K562 (cell line): Measurements from ENCODE around the gene RPL39. TPM values are rescaled to one million over a fixed set of nuclear protein-coding genes. Genes with fewer than 3 reads are reported as not detected.
A peak's percentile ranks its signal among the peaks of the same experiment; 100 is the strongest.

Source experiments
- CBX2 ChIP-seq: fragments of 200-600 bp; sonication (generic); IDR thresholded peaks from one replicate; pipeline ENCODE4 v1.6.1; 2012; ENCODE audit warnings: mild to moderate bottlenecking, low read length, inconsistent platforms; ENCODE audit not compliant: insufficient read depth, poor library complexity, severe bottlenecking
- CBX5 ChIP-seq: IDR thresholded peaks from 2 replicates; pipeline ENCODE4 v1.6.1; 2014; ENCODE audit warnings: low read depth, borderline replicate concordance
- CSDE1 ChIP-seq, 2 experiments: fragments of 450-650 bp; IDR thresholded peaks; 2 replicates each; pipeline ENCODE4 v1.6.1; 2016; ENCODE audit warnings: mild to moderate bottlenecking in 1 of 2
- FOS ChIP-seq: IDR thresholded peaks from 3 replicates; pipeline ENCODE4 v1.6.1; 2011; ENCODE audit not compliant: insufficient read length; ENCODE audit errors: extremely low read depth
- HCFC1 ChIP-seq: IDR thresholded peaks from 2 replicates; pipeline ENCODE4 v1.6.1; 2012; ENCODE audit warnings: low read depth, low read length, improper control_type of control experiment
- MLLT1 ChIP-seq, 2 experiments: fragments of 450-650 bp; IDR thresholded peaks; 2 replicates each; pipeline ENCODE4 v1.6.1; 2016
- NUFIP1 ChIP-seq: fragments of 450-650 bp; IDR thresholded peaks from 2 replicates; pipeline ENCODE4 v1.6.1; 2018; ENCODE audit not compliant: partially characterized antibody
- POLR3A ChIP-seq: IDR thresholded peaks from 2 replicates; pipeline ENCODE4 v1.6.1; 2011; ENCODE audit warnings: borderline replicate concordance, mild to moderate bottlenecking, moderate library complexity; ENCODE audit not compliant: insufficient read length, insufficient read depth; ENCODE audit errors: extremely low read depth
- RNF219 ChIP-seq: fragments of 250-450 bp; sonication (Bioruptor Pico); IDR thresholded peaks from 2 replicates; pipeline ENCODE4 v1.5.0; 2022; ENCODE audit warnings: mild to moderate bottlenecking
- SP1 ChIP-seq: sonication (generic); formaldehyde crosslinking; IDR thresholded peaks from 2 replicates; pipeline ENCODE4 v1.8.1; 2022; ENCODE audit warnings: mild to moderate bottlenecking, missing genetic modification reagents
- SRF ChIP-seq, 2 experiments: fragments of 250-450, 450-650 bp in 1 of 2; sonication (Bioruptor Pico) in 1 of 2; sonication (generic) in 1 of 2; formaldehyde crosslinking; IDR thresholded peaks; 2 replicates each; pipeline versions ENCODE4 v1.5.0 to v1.5.1; 2020 to 2022; ENCODE audit warnings: mild to moderate bottlenecking in 1 of 2, missing genetic modification reagents in 1 of 2
- TBP ChIP-seq: optimal IDR thresholded peaks from 2 replicates; pipeline ENCODE3; 2011; ENCODE audit warnings: low read depth, low read length, improper control_type of control experiment
- U2AF2 ChIP-seq: fragments of 200-400 bp; formaldehyde crosslinking; optimal IDR thresholded peaks from 2 replicates; pipeline ENCODE3; 2017; ENCODE audit warnings: low read depth, mild to moderate bottlenecking, low read length
- ZFPM2 ChIP-seq: fragments of 250-450 bp; sonication (Bioruptor Pico); IDR thresholded peaks from 2 replicates; pipeline ENCODE4 v1.5.1; 2022; ENCODE audit warnings: mild to moderate bottlenecking
- ZNF253 ChIP-seq: fragments of 250-450 bp; sonication (Bioruptor Pico); conservative IDR thresholded peaks from 2 replicates; pipeline ENCODE4 v1.6.1; 2021; ENCODE audit warnings: mild to moderate bottlenecking
- ZNF717 ChIP-seq: fragments of 250-450 bp; sonication (Bioruptor Pico); IDR thresholded peaks from 2 replicates; pipeline ENCODE4 v1.5.0; 2021
- polyA plus RNA-seq, 8 experiments: library from polyadenylated mRNA; depleted of rRNA in 4 of 8; stranded (reverse) in 5 of 8; unstranded in 3 of 8; fragments of >200 nt; fragmentation: Nextera tagmentation in 2 of 8; fragmentation: Illumina TruSeq in 1 of 8; extraction: Ambion mirVana in 2 of 8; extraction: Trizol in 1 of 8; gene quantifications; 2 replicates each; pipeline versions ENCODE4 v1.2.1 to v1.2.3, GENCODE V29; 2011 to 2014; ENCODE audit warnings: inconsistent platforms in 1 of 8, missing spikeins in 1 of 8
- total RNA-seq, 7 experiments: library from RNA; depleted of rRNA in 6 of 7; stranded (reverse); fragments of >200 nt in 6 of 7; fragmentation: Illumina TruSeq in 2 of 7; extraction: Trizol in 2 of 7; gene quantifications; 2 replicates each; pipeline versions ENCODE4 v1.2.1 to v1.2.3, GENCODE V29; 2011 to 2021; ENCODE audit warnings: low replicate concordance in 1 of 7
- TF ChIP-seq, protein P1 (sequence below), 3 experiments: fragments of 200-800 bp in 1 of 3; fragments of 250-450 bp in 1 of 3; fragments of 450-650 bp in 1 of 3; sonication (Bioruptor Pico) in 1 of 3; sonication (Bioruptor generic) in 1 of 3; formaldehyde crosslinking in 1 of 3; IDR thresholded peaks; 2 replicates each; pipeline versions ENCODE4 v1.6.1 to v1.8.0; 2016 to 2022; ENCODE audit warnings: mild to moderate bottlenecking in 2 of 3, missing genetic modification characterization in 2 of 3, missing compliant biosample characterization in 1 of 3, moderate library complexity in 1 of 3
- TF ChIP-seq, protein P2 (sequence below): sonication (generic); formaldehyde crosslinking; IDR thresholded peaks from 2 replicates; pipeline ENCODE4 v1.8.1; 2023; ENCODE audit warnings: mild to moderate bottlenecking, missing genetic modification reagents

Gene RPL39
- total and polyA plus RNA-seq, 9 of the 15 experiments (the other 6 are each of a cell fraction or from before 2014, with no cell fraction given) = 1,382 to 5,043 (median 3,226) TPM

GRCh38 chrX:119791437-119792231, at the start of gene RPL39 (continued):
- TF ChIP-seq, protein P1, sequence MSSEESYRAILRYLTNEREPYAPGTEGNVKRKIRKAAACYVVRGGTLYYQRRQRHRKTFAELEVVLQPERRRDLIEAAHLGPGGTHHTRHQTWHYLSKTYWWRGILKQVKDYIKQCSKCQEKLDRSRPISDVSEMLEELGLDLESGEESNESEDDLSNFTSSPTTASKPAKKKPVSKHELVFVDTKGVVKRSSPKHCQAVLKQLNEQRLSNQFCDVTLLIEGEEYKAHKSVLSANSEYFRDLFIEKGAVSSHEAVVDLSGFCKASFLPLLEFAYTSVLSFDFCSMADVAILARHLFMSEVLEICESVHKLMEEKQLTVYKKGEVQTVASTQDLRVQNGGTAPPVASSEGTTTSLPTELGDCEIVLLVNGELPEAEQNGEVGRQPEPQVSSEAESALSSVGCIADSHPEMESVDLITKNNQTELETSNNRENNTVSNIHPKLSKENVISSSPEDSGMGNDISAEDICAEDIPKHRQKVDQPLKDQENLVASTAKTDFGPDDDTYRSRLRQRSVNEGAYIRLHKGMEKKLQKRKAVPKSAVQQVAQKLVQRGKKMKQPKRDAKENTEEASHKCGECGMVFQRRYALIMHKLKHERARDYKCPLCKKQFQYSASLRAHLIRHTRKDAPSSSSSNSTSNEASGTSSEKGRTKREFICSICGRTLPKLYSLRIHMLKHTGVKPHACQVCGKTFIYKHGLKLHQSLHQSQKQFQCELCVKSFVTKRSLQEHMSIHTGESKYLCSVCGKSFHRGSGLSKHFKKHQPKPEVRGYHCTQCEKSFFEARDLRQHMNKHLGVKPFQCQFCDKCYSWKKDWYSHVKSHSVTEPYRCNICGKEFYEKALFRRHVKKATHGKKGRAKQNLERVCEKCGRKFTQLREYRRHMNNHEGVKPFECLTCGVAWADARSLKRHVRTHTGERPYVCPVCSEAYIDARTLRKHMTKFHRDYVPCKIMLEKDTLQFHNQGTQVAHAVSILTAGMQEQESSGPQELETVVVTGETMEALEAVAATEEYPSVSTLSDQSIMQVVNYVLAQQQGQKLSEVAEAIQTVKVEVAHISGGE (CRISPR knock-in tag; IDR thresholded peaks at IDR 0.05) = peak in 1 of 3 experiments; percentile 67; a peak in 1 of 6 replicates
- TF ChIP-seq CSDE1 (IDR thresholded peaks at IDR 0.05) (no peak), TBP (peak; percentile 98), MLLT1 (IDR thresholded peaks at IDR 0.05) (0 out of 4 replicates have a peak, but pooled peaks of 1 of the 2 experiments have one; percentile 18), CBX2 (no peak), SRF (CRISPR knock-in tag; IDR thresholded peaks at IDR 0.05) (no peak; a peak in 1 of 4 replicates), RNF219 (no peak), ZNF717 (no peak), CBX5 (no peak), ZFPM2 (no peak), FOS (no peak), U2AF2 (no peak), SP1 (peak; percentile 83), ZNF253 (CRISPR knock-in tag) (no peak), POLR3A (no peak), HCFC1 (no peak; the same call in 1 of the 2 replicates), NUFIP1 (no peak)
- TF ChIP-seq, protein P2, sequence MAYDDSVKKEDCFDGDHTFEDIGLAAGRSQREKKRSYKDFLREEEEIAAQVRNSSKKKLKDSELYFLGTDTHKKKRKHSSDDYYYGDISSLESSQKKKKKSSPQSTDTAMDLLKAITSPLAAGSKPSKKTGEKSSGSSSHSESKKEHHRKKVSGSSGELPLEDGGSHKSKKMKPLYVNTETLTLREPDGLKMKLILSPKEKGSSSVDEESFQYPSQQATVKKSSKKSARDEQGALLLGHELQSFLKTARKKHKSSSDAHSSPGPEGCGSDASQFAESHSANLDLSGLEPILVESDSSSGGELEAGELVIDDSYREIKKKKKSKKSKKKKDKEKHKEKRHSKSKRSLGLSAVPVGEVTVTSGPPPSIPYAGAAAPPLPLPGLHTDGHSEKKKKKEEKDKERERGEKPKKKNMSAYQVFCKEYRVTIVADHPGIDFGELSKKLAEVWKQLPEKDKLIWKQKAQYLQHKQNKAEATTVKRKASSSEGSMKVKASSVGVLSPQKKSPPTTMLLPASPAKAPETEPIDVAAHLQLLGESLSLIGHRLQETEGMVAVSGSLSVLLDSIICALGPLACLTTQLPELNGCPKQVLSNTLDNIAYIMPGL (CRISPR knock-in tag) = no peak
